LNCaP clone FGC (cell line): Measurements from ENCODE around the gene KIAA0319L.

Experiments used
- DNase-seq: peaks from one replicate; pipeline ENCODE4 v3.0.0-alpha.2; 2011; ENCODE audit warnings: low read depth
- H3K4me3 ChIP-seq: 2 replicates; pipeline ENCODE4 v1.5.1; 2011; ENCODE audit warnings: mild to moderate bottlenecking, low read depth, low read length, control low read depth
- CTCF ChIP-seq: IDR thresholded peaks from 2 replicates; pipeline ENCODE4 v1.5.1; 2012; ENCODE audit warnings: mild to moderate bottlenecking; ENCODE audit not compliant: control insufficient read depth, insufficient read depth; ENCODE audit errors: extremely low read depth

Gene KIAA0319L

GRCh38 chr1:35535243-35535642, 22.0 kb downstream of the KIAA0319L start:
- TF ChIP-seq CTCF, result no peak
- H3K4me3 ChIP-seq, result no peak overlapping the region

GRCh38 chr1:35533586-35533985, 23.6 kb downstream of the KIAA0319L start:
- H3K4me3 ChIP-seq, result no peak overlapping the region
- no peak for DNase-seq
- no peak for TF ChIP-seq CTCF

More at GRCh38 chr1:35535243-35535642, 22.0 kb downstream of the KIAA0319L start:
- no peak for DNase-seq

GRCh38 chr1:35532497-35533223, 24.5 kb downstream of the KIAA0319L start:
- no peak overlapping the region for H3K4me3 ChIP-seq
- TF ChIP-seq CTCF, result no peak
- no peak for DNase-seq

- H3K4me3 ChIP-seq, result no peak overlapping the region
- DNase-seq, result no peak
Measured at GRCh38 chr1:35531368-35531767, 25.8 kb downstream of the KIAA0319L start.

GRCh38 chr1:35530946-35531345, 26.3 kb downstream of the KIAA0319L start:
- DNase-seq, result no peak
- no peak for TF ChIP-seq CTCF
- H3K4me3 ChIP-seq, result no peak overlapping the region

More at GRCh38 chr1:35531368-35531767, 25.8 kb downstream of the KIAA0319L start:
- TF ChIP-seq CTCF, result no peak

GRCh38 chr1:35530168-35530567, 27.0 kb downstream of the KIAA0319L start:
- H3K4me3 ChIP-seq, result no peak overlapping the region
- TF ChIP-seq CTCF, result no peak
- DNase-seq, result no peak

GRCh38 chr1:35524106-35524505, 33.1 kb downstream of the KIAA0319L start:
- DNase-seq, result no peak

More at GRCh38 chr1:35524106-35524505, 33.1 kb downstream of the KIAA0319L start:
- no peak overlapping the region for H3K4me3 ChIP-seq
- no peak for TF ChIP-seq CTCF
